ENCODE measurements around the gene TENM4. TPM values are rescaled to one million over a fixed set of nuclear protein-coding genes. Genes with fewer than 3 reads are reported as not detected.
A peak's percentile ranks its signal among the peaks of the same experiment; 100 is the strongest.

TENM4 gene
- total RNA-seq, 4 donors from 2014 or later: 0.88 to 61.5 (median 4.0) TPM

DNA sequence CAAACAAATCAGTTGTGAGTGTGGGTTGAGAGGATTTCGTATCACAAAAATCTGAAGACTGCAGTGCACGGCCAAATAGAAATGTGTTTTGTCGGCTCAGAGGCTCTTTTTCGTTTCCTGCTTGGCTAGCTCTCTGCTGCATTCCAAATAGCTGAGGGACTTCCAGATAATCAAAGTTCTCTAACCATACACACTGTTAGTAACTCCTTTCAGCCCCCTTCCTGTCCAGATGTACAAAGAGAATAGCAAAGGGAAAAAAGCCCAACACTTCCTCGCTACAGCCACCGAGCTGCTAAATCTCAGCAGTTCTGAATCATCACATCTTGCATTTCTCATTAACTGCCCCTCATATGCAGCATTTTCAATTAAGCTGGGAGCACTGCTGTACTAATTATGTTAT, 203.1 kb downstream of the TENM4 start:
- Histone ChIP-seq H3K4me1 (no peaks in the 10 kb centered on the region), H3K9me3 (no peaks in the 10 kb centered on the region), H3K36me3 (no peaks in the 10 kb centered on the region), H3K4me3 (no peak overlapping the region), H3K27me3 (no peaks in the 10 kb centered on the region), H3K27ac (peak overlapping the region in 1 of 2 donors; percentile 61)
- intact Hi-C loops (cut with DNase I; ENCODE audit: low total_unique reads): no loop called here
- peak; percentile 22 for DNase-seq
- TF ChIP-seq POLR2A (IDR thresholded peaks at IDR 0.05): no peak
- TF ChIP-seq, protein P1, sequence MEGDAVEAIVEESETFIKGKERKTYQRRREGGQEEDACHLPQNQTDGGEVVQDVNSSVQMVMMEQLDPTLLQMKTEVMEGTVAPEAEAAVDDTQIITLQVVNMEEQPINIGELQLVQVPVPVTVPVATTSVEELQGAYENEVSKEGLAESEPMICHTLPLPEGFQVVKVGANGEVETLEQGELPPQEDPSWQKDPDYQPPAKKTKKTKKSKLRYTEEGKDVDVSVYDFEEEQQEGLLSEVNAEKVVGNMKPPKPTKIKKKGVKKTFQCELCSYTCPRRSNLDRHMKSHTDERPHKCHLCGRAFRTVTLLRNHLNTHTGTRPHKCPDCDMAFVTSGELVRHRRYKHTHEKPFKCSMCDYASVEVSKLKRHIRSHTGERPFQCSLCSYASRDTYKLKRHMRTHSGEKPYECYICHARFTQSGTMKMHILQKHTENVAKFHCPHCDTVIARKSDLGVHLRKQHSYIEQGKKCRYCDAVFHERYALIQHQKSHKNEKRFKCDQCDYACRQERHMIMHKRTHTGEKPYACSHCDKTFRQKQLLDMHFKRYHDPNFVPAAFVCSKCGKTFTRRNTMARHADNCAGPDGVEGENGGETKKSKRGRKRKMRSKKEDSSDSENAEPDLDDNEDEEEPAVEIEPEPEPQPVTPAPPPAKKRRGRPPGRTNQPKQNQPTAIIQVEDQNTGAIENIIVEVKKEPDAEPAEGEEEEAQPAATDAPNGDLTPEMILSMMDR (IDR thresholded peaks at IDR 0.05): no peak

DNA sequence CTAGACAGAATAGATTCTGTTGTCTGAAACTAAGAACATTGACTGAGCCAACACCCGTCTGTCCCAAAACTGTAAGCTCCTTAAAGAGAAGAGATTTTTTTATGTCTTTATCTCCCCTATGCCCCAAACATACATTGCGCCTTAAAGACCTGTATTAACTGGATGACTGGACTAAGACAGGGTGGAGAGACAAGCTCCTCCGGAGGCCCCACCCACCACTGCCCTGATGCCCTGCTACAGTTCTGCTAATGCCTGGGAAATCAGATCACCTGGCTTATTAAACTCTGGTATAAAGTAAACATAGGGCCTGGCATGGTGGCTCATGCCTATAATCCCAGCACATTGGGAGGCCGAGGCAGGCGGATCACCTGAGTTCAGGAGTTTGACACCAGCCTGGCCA, 203.7 kb downstream of the TENM4 start:
- intact Hi-C loops (cut with DNase I; ENCODE audit: low total_unique reads): no loop called here
- DNase-seq: no peak
- H3K9me3 ChIP-seq: no peaks in the 10 kb centered on the region
- H3K36me3 ChIP-seq: no peaks in the 10 kb centered on the region
- no peaks in the 10 kb centered on the region for H3K27me3 ChIP-seq
- TF ChIP-seq POLR2A (IDR thresholded peaks at IDR 0.05): no peak
- TF ChIP-seq, protein P1 (IDR thresholded peaks at IDR 0.05): no peak
- peak overlapping the region; percentile 51 to 61 for H3K27ac ChIP-seq
- H3K4me3 ChIP-seq: no peak overlapping the region
- no peaks in the 10 kb centered on the region for H3K4me1 ChIP-seq

DNA sequence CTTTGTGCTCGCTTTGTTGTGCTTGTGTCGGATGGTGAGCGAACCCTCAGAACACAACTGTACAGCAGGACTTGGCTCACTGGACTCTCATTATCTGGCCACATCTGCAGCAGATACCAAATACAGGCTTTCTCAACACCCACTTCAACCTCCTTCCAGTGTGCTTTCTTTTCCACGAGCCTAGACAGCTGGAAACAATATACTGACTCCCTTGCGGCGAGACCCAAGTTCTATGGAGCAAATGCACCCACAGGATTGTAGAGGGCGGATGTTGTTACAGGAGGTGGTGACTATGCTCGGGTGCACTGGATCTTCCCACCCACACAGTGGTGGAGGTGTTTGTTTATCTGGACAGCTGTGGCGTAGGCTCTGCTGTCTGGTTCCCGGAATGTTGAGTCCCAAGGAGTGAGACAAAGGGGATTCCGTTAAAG, 204.3 kb downstream of the TENM4 start:
- Histone ChIP-seq H3K4me1 (no peaks in the 10 kb centered on the region), H3K27me3 (no peaks in the 10 kb centered on the region), H3K36me3 (no peaks in the 10 kb centered on the region), H3K9me3 (no peaks in the 10 kb centered on the region), H3K27ac (peak overlapping the region; percentile 51 to 61), H3K4me3 (no peak overlapping the region)
- no peak for DNase-seq
- TF ChIP-seq, protein P1 (IDR thresholded peaks at IDR 0.05): no peak
- TF ChIP-seq POLR2A (IDR thresholded peaks at IDR 0.05): no peak
- intact Hi-C loops (cut with DNase I; ENCODE audit: low total_unique reads): no loop called here

DNA sequence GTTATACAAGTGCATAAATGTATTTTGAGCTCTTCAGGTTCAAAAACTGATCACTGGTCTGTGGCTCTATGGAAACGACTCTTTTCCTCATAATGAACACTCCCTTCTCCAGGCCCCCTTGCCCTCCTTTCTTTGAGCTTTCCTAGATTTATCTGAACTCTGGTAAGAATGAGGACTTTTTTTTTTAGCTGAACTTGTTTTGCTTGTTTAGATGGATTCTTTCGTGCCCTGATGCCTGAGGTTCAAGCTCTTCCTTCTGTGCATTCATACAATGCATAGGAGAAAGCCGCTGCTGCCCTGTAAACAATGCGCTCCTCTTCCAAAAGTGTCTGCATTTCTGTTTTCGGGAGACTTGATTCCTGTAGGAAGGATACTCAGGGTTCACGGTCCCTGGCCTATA, 205.1 kb downstream of the TENM4 start:
- no peak for DNase-seq
- H3K27ac ChIP-seq: no peak overlapping the region
- H3K4me1 ChIP-seq: no peaks in the 10 kb centered on the region
- no peak overlapping the region for H3K4me3 ChIP-seq
- H3K27me3 ChIP-seq: no peaks in the 10 kb centered on the region
- H3K36me3 ChIP-seq: no peaks in the 10 kb centered on the region
- no peaks in the 10 kb centered on the region for H3K9me3 ChIP-seq
- no peak for TF ChIP-seq POLR2A (IDR thresholded peaks at IDR 0.05)
- TF ChIP-seq, protein P1 (IDR thresholded peaks at IDR 0.05): no peak
- intact Hi-C loops (cut with DNase I; ENCODE audit: low total_unique reads): no loop called here

DNA sequence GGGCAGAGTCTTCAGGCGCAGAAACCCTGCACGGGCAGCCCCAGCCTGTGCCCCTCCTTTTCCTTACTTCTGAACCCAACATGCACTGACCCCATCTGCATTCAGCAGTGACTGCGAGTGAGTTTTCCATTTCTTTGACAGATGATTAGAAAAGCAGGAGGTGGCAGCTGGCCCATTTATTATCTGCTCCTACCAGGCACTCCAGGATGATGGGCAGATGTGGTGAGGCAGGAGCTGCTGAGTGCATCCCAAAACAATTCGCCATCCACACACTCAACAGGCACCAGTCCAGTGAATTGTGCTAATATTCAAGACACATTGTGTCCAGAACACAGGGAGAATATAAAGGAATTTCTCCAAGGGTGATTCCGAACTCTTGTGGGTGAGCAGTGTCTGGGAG, 208.5 kb downstream of the TENM4 start:
- DNase-seq: no peak
- intact Hi-C loops (cut with DNase I; ENCODE audit: low total_unique reads): no loop called here
- Histone ChIP-seq H3K9me3 (no peaks in the 10 kb centered on the region), H3K36me3 (no peaks in the 10 kb centered on the region), H3K4me3 (no peak overlapping the region), H3K4me1 (no peaks in the 10 kb centered on the region), H3K27ac (no peak overlapping the region), H3K27me3 (no peaks in the 10 kb centered on the region)
- no peak for TF ChIP-seq POLR2A (IDR thresholded peaks at IDR 0.05)
- TF ChIP-seq, protein P1 (IDR thresholded peaks at IDR 0.05): no peak

Measured in uterus (tissue), 4 donors.